PC-9 (cell line): ENCODE data around the gene ANAPC5.

Experiments
- EZH2 ChIP-seq: fragments of 200-600 bp; sonication (generic); IDR thresholded peaks from 2 replicates; pipeline ENCODE4 v1.8.0; 2017; ENCODE audit warnings: antibody characterized with exemption, low read depth
- TF ChIP-seq, protein P1 (sequence below): fragments of 200-600 bp; sonication (generic); conservative IDR thresholded peaks from 2 replicates; pipeline ENCODE4 v1.6.1; 2017; ENCODE audit warnings: mixed run types, antibody characterized with exemption, mild to moderate bottlenecking, moderate library complexity

DNA sequence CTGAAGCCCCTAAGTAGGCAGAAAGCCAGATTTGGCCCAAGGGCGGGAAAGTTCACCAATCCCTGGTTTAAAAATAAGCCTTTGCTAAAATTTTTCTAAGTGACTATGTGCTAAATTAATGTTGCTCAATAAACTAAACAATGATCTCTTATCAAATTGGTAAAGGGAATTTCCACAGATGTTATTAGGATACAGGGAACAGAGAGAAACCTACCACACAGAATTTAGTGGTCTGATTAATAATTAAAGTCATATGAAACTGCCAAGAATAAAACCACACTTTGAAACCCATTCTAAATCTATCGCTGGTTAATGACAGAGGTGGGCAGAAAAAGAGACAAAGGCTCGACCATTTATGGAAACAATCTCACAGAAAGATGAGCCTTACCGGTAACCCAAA lies 22.0 kb downstream of the ANAPC5 start:
- TF ChIP-seq, protein P1, sequence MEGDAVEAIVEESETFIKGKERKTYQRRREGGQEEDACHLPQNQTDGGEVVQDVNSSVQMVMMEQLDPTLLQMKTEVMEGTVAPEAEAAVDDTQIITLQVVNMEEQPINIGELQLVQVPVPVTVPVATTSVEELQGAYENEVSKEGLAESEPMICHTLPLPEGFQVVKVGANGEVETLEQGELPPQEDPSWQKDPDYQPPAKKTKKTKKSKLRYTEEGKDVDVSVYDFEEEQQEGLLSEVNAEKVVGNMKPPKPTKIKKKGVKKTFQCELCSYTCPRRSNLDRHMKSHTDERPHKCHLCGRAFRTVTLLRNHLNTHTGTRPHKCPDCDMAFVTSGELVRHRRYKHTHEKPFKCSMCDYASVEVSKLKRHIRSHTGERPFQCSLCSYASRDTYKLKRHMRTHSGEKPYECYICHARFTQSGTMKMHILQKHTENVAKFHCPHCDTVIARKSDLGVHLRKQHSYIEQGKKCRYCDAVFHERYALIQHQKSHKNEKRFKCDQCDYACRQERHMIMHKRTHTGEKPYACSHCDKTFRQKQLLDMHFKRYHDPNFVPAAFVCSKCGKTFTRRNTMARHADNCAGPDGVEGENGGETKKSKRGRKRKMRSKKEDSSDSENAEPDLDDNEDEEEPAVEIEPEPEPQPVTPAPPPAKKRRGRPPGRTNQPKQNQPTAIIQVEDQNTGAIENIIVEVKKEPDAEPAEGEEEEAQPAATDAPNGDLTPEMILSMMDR = no peak
- no peak for TF ChIP-seq EZH2
